CD4-positive, alpha-beta T cell treated with Interleukin-17A for 4 hours (primary cell): ENCODE data around the gene RIC8B.
A peak's percentile ranks its signal among the peaks of the same experiment; 100 is the strongest.
"Not testable (repeated sequence)": the region's sequence is repeated elsewhere in the genome, so short reads cannot be mapped to it uniquely, and the experiment has no call there.

Experiments
- DNase-seq: peaks from one replicate; pipeline ENCODE4 v3.0.0-alpha.2; 2020; ENCODE audit warnings: mixed read lengths

Gene RIC8B

DNA sequence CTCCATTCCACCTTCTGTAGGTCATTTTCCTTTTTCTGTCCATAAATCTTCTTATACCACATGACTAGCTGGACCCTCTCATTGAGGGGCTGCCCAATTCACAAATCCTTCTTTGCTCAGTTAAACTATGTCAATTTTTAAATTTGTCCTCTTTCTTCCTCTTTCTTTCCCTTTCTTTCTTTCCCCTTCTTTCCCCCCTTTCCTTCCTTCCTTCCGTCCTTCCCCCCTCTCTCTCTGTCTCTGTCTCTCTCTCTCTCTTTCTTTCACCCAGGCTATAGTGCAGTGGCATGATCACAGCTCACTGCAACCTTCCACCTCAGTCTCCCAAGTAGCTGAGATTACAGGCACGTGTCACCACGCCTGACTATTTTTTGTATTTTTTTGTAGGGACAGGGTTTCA is 134.1 kb downstream of the RIC8B start:
- no peak for DNase-seq

DNA sequence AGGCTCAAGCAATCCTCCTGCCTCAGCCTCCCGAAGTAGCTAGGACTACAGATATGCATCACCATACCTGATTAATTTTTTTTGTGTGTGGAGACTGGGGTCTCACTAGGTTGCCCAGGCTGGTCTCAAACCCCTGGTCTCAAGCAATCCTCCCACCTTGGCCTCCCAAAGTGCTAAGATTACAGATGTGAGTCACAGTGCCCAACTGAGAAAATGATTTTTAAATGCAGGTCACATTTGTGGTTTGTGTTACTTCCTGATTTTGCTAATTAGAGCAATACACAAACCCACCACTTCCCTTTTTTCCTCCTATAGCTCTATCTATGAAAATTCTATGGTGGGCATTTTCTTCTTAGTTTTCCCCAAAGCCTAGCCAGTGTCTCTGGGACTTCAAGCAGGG is 135.7 kb downstream of the RIC8B start:
- no peak for DNase-seq

DNA sequence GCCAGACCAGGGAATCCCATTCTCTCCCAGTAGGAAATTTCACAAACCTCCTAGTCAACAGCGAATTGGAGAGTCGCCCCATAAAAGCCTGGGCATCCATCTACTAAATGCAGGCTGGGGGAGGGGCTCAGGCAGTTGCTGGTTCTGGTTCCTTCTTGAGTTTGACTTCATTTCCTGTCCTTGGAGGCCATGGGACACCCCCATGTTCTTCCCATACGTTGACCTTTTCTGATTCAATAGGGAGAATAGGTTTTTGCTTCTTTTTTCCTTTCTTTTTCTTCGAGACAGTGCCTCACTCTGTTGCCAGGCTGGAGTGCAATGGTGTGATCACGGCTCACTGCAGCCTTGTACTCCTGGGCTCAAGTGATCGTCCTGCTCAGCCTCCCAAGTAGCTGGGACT is 137.1 kb downstream of the RIC8B start:
- no peak for DNase-seq

DNA sequence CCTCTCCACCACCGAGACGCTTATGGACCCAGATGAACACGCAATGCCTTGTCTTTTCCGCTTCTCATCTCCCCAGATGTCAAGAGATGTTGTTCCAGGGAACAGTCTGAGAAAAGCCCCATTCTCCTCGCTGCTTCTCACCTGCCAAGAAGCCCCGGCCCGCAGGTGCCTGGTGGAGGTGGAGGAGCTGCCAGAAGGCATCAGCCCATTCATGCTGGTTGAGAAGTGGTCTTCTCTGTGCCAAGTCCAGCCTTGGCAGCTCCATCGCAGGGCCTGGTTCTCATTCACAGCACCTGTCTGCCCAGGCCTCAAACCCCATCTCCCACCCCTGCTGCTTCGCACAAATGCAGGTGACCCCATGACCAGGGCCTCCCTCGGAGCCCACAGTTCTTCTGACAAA is 139.0 kb downstream of the RIC8B start:
- no peak for DNase-seq

DNA sequence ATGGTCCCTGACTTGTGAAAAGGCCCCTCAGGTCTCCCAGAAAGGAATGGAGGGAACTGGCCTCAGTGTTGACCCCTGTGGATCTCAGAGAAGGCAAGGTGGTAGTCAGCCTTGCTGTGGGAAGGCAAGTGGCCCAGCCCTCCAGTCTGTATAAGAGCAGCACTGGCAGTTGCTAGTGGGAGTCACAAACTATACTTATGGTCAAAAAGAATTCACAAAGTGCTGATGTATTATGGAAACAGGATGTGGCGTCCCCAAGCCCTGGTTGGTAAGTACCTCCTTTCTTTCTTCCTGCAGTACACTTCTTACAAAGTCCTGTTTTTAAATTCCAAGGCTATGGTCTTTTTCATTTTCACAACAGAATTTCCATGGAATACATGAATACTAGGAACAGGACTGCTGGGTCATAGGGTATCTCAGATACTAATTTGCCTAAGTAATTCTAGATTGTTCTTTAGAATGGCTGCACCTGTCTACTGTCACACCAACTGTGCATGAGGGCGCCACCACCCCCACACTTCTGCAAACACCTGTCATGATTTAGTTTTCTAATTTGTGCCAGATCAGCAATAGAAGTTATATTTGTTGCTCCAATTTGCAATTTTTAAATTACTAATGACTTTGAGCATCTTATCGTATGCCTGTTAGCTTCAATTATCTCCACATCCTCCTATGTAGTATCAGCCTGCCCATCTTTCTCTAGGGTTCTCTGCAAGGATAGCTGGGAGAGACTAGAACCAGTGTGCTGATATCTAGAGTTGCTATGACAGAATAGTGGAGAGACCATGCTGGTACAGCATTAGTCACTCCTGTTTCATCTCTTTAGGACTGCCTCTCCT is 140.5 kb downstream of the RIC8B start:
- DNase-seq, result peak; percentile 13

DNA sequence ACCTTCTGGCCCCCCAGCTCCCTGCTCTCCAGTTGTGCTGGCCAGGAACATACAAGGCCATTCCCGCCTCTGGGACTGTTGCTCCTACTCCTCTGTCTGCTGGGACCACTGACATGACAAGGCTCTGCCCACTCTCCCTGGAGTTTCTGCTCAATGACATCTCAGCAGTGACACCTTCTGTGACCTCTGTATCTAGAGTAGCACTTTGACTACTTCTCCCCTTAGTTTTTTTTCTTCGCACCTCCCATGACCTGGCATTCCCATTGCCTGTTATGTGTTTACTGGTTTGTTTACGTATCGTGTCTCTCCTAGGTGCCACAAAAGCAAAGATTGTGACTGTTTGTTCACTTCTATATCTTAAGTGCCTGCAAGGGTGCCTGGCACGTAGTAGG is 141.1 kb downstream of the RIC8B start:
- DNase-seq, result no peak

DNA sequence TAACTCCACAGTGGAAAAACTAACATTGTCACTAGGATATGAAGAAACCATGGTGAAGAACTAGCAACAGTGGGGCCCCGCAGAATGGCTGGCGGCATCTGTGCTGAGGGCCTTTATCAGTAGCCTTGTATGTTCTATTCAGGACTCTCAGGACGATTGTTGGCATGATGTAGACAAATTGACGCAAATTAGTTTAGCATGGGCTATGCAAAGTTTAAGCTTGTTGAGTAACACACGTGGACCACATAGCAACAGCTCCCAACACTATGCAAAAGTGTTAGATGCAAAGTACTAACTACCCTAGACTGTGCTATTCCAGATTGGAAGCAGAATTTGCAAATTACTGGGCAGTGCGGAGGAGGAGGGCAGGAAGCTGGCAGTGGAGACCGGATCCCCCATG is 143.0 kb downstream of the RIC8B start:
- DNase-seq, result no peak

DNA sequence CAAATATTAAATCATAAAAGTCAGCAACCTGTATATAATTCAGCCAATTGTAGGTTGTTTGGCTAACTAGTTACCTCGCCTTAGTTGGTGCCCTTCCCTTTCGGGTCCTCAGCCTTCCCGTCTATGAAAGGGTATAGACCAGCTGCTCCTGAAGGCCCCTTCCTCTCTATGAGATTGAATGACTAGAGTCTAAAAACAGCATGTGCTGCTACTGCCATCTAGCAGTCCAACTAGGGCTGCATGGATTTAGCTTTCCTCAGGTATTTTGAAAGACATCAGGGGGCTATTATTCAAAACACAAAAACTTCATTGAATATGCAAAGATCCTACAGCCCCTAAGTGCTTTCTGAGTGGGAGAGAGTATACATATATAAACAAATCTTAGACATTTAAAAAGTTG is 144.3 kb downstream of the RIC8B start:
- no peak for DNase-seq

DNA sequence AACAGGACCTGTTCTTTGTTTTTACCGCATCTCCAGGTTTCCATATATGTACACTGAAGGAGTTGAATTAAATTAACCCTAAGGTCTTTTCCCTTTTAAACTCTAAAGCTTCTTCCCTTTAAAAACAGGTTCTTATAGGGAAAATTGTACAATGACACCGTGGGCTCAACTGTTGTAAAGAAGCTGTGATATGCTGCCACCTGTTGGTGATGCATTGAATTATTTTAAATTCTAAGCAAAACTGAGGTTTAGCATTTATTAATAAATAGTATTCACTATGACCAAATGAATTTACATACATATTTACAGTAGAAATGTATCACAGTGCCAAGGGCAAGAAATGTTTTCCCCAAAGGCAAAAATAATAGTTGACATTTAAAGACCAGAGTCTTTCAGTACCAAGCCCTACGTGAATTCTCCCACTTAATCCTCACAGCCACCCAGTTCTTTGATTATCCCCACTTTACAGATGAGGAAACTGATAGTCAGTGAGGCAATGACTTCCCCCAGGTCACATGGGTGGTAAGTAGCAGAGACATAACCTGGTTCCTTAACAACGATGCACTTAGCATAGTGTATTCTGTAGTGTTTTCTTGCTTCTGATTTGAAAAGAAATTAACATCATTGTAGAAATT is 145.5 kb downstream of the RIC8B start:
- peak; percentile 41 for DNase-seq

DNA sequence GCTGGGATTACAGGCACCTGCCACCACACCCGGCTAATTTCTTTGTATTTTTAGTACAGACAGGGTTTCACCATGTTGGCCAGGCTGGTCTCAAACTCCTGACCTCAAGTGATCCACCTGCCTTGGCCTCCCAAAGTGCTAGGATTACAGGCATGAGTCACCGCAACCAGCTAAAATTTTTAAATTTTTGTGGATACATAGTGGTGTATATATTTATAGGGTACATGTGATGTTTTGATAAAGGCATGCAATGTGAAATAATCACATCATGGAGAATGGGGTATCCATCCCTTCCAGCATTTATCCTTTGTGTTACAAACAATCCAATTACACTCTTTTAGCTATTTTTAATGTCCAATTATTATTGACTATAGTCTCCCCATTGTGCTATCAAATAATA is 147.5 kb downstream of the RIC8B start:
- not testable (repeated sequence) for DNase-seq

DNA sequence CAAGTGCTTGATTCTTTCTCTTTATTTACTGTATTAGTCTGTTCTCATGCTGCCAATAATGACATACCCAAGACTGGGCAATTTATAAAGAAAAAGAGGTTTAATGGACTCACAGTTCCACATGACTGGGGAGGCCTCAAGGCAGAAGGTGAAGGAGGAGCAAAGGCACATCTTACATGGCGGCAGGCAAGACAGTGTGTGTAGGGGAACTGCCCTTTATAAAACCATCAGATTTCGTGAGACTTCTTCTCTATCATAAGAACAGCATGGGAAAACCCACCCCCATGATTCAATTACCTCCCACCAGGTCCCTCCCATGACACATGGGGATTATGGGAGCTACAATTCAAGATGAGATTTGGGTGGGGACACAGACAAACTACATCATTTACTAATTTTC is 149.1 kb downstream of the RIC8B start:
- not testable (repeated sequence) for DNase-seq

DNA sequence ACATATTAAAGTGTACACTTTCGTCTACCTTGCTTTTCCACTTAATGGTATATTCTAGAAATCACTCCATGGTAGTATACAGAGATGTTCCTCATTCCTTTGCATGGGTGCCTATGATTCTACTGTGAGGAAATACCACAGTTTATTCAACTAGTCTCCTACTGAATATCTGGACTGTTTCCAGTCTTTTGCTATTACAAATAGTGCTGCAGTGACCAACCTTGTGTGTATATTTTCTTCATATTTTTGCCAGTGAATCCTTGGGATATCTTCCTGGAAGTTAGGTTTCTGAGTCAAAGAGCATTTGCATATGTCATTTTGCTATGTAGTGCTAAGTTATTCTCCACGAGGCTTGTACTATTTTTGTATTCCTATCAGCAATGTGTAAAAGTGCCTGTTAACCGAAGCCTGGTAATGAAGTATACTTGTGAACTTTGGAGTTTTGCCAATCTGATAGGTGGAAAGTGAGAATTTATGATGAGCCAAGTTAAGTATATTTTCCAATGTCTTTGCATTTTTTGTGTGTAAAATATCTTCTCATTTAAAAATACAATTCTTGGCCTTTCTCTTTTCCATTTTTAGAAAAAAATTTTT is 149.9 kb downstream of the RIC8B start:
- no peak for DNase-seq

DNA sequence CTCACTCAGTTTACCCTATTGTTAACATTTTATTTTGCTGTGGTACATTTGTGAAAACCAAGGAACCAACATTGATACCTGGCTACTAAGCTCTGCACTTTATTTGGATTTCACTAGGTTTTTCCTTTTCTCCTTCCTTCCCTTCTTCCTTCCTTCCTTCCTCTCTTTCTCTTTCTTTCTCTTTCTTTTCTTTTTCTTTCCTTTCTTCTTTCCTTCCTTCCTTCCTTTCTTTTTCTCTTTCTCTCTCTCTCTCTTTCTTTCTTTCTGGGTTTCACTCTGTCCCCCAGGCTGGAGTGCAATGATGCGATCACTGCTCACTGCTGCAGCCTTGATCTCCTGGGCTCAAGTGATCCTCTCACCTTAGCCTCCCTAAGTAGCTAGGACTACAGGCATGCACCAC is 152.2 kb downstream of the RIC8B start:
- no peak for DNase-seq

DNA sequence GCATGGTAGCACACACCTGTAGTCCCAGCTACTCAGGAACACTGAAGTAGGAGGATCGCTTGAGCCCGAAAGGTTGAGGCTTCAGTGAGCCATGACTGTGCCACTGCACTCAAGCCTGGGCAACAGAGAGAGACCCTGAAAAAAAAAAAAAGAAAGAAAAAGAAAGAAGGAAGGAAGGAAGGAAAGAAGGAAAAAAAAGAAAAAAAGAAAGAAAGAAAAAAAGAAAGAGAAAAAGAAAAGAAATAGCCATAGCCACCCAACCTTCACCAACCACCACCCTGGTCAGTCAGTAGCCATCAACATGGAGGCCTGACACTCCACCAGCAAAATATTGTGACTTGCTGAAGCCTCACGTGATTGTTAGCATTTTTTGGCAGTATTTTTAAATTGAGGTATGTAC is 159.8 kb downstream of the RIC8B start:
- no peak for DNase-seq
